HepG2 (cell line): ENCODE data around the gene TMEM131L. TPM values are rescaled to one million over a fixed set of nuclear protein-coding genes. Genes with fewer than 3 reads are reported as not detected.
A peak's percentile ranks its signal among the peaks of the same experiment; 100 is the strongest.

Source experiments
- CEBPG ChIP-seq: IDR thresholded peaks from 2 replicates; pipeline ENCODE4 v1.6.1; 2016
- HINFP ChIP-seq: sonication (generic); formaldehyde crosslinking; IDR thresholded peaks from 2 replicates; pipeline ENCODE4 v1.4.0; 2020; ENCODE audit warnings: low read depth, mild to moderate bottlenecking, missing genetic modification reagents
- KAT8 ChIP-seq: IDR thresholded peaks from 2 replicates; pipeline ENCODE4 v1.6.1; 2016; ENCODE audit warnings: missing genetic modification reagents, missing compliant biosample characterization
- NCOA5 ChIP-seq: sonication (generic); formaldehyde crosslinking; IDR thresholded peaks from 2 replicates; pipeline ENCODE4 v1.4.0; 2020; ENCODE audit warnings: missing genetic modification reagents
- NONO ChIP-seq, 2 experiments: fragments of 450-650 bp in 1 of 2; sonication (generic) in 1 of 2; formaldehyde crosslinking in 1 of 2; IDR thresholded peaks in 1 of 2; conservative IDR thresholded peaks in 1 of 2; 2 replicates each; pipeline versions ENCODE4 v1.6.1 to v1.8.0; 2017 to 2022; ENCODE audit warnings: mild to moderate bottlenecking in 1 of 2, missing genetic modification reagents in 1 of 2, moderate library complexity in 1 of 2
- SAP130 ChIP-seq: IDR thresholded peaks from 2 replicates; pipeline ENCODE4 v1.6.1; 2016; ENCODE audit warnings: low read depth
- SRF ChIP-seq: IDR thresholded peaks from 2 replicates; pipeline ENCODE4 v1.6.1; 2011; ENCODE audit warnings: mild to moderate bottlenecking, low read depth, low read length, moderate library complexity
- ZBTB34 ChIP-seq: sonication (generic); formaldehyde crosslinking; IDR thresholded peaks from 2 replicates; pipeline ENCODE4 v1.8.0; 2022; ENCODE audit warnings: mild to moderate bottlenecking, missing genetic modification reagents
- ZKSCAN8 ChIP-seq: IDR thresholded peaks from 2 replicates; pipeline ENCODE4 v1.6.1; 2016; ENCODE audit warnings: borderline replicate concordance, missing genetic modification reagents, missing compliant biosample characterization
- ZNF225 ChIP-seq: sonication (generic); formaldehyde crosslinking; IDR thresholded peaks from 2 replicates; pipeline ENCODE4 v1.4.0; 2020; ENCODE audit warnings: mild to moderate bottlenecking, missing genetic modification reagents
- ZNF354B ChIP-seq: sonication (generic); formaldehyde crosslinking; IDR thresholded peaks from 2 replicates; pipeline ENCODE4 v1.8.0; 2022; ENCODE audit warnings: mild to moderate bottlenecking, missing genetic modification reagents
- ZNF432 ChIP-seq: sonication (generic); formaldehyde crosslinking; IDR thresholded peaks from 2 replicates; pipeline ENCODE4 v1.5.0; 2020; ENCODE audit warnings: missing genetic modification reagents, mild to moderate bottlenecking, borderline replicate concordance
- ZNF451 ChIP-seq: sonication (generic); formaldehyde crosslinking; IDR thresholded peaks from 2 replicates; pipeline ENCODE4 v1.5.0; 2020; ENCODE audit warnings: mild to moderate bottlenecking, missing genetic modification reagents
- ZNF569 ChIP-seq: sonication (generic); formaldehyde crosslinking; IDR thresholded peaks from 2 replicates; pipeline ENCODE4 v1.5.0; 2020; ENCODE audit warnings: mild to moderate bottlenecking, missing genetic modification reagents, moderate library complexity, borderline replicate concordance
- ZNF574 ChIP-seq: sonication (generic); formaldehyde crosslinking; IDR thresholded peaks from 2 replicates; pipeline ENCODE4 v1.4.0; 2020; ENCODE audit warnings: missing genetic modification reagents
- ZNF646 ChIP-seq: sonication (generic); formaldehyde crosslinking; IDR thresholded peaks from 2 replicates; pipeline ENCODE4 v1.9.0; 2021; ENCODE audit warnings: mild to moderate bottlenecking, missing genetic modification reagents
- polyA plus RNA-seq, 8 experiments: library from polyadenylated mRNA; depleted of rRNA in 3 of 8; stranded (reverse) in 7 of 8; unstranded in 1 of 8; fragments of >200 nt; fragmentation: Illumina TruSeq in 4 of 8; extraction: Trizol in 4 of 8; gene quantifications; 2 replicates each; pipeline versions ENCODE4 v1.2.1 to v1.2.3, GENCODE V29; 2011 to 2016; ENCODE audit warnings: low read depth in 4 of 8, missing spikeins in 1 of 8, mixed read lengths in 1 of 8; ENCODE audit not compliant: insufficient read depth in 1 of 8
- total RNA-seq, 5 experiments: library from RNA; depleted of rRNA; stranded (reverse); fragments of >200 nt; fragmentation: Illumina TruSeq; extraction: Trizol; gene quantifications; 2 replicates each; pipeline ENCODE4 v1.2.3, GENCODE V29; 2016; ENCODE audit warnings: low read depth in 1 of 5

The TMEM131L gene
- total and polyA plus RNA-seq, 2 of the 13 experiments (the other 11 are each of a cell fraction or from before 2014, with no cell fraction given) = 2.2 to 4.5 TPM

- no peak for TF ChIP-seq NONO (IDR thresholded peaks at IDR 0.05)
- no peak; the same call in 1 of the 2 replicates for TF ChIP-seq NONO (CRISPR knock-in tag; conservative IDR thresholded peaks at IDR 0.05)
- no peak for TF ChIP-seq ZNF225 (CRISPR knock-in tag)
- TF ChIP-seq NCOA5 (CRISPR knock-in tag) = no peak
- no peak for TF ChIP-seq ZNF574
- no peak for TF ChIP-seq ZKSCAN8 (CRISPR knock-in tag)
- TF ChIP-seq HINFP = no peak
- TF ChIP-seq ZNF569 (CRISPR knock-in tag) = no peak
- TF ChIP-seq SRF = no peak
- no peak for TF ChIP-seq ZNF432 (CRISPR knock-in tag)
- TF ChIP-seq SAP130 (CRISPR knock-in tag) = peak; percentile 15; the same call in 1 of the 2 replicates
- TF ChIP-seq ZBTB34 = no peak
- no peak for TF ChIP-seq CEBPG (CRISPR knock-in tag)
- no peak for TF ChIP-seq ZNF451 (CRISPR knock-in tag)
- no peak for TF ChIP-seq ZNF646
- TF ChIP-seq KAT8 (CRISPR knock-in tag) = peak; percentile 25; the same call in 1 of the 2 replicates
- no peak for TF ChIP-seq ZNF354B (CRISPR knock-in tag)
Measured at GRCh38 chr4:153465615-153466080, 512 bp upstream of the TMEM131L start (continued).
